GM19438 (cell line): Measurements from ENCODE around the gene NFIB.

Experiments used
- ATAC-seq: cut with Tn5 transposase; IDR thresholded peaks from one replicate; pipeline ENCODE4 v1.9.1; 2021; ENCODE audit warnings: low read depth; ENCODE audit not compliant: unreplicated experiment

The NFIB gene

GRCh38 chr9:14221119-14221518, 92.8 kb downstream of the NFIB start:
- no peak for ATAC-seq

DNA sequence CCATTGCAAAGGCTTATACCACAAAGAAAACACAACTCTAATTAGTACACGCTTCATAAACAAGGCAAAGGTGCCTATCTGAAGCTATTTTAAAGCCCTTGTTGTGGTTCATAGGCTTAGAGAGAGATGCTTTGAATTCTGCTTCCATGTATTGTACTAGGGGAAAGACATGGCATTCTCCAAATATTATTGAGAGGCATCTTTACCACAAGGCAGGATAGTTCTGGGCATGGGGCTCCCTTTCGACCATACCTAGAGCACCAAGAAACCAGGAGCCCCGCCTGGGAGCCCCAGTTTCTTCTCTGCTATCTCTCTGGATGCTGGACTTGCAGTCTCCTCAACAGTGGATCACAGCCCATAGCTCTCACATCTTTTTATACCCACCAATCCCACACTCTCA, 93.7 kb downstream of the NFIB start:
- no peak for ATAC-seq

GRCh38 chr9:14219850-14220249, 94.1 kb downstream of the NFIB start:
- ATAC-seq: no peak

DNA sequence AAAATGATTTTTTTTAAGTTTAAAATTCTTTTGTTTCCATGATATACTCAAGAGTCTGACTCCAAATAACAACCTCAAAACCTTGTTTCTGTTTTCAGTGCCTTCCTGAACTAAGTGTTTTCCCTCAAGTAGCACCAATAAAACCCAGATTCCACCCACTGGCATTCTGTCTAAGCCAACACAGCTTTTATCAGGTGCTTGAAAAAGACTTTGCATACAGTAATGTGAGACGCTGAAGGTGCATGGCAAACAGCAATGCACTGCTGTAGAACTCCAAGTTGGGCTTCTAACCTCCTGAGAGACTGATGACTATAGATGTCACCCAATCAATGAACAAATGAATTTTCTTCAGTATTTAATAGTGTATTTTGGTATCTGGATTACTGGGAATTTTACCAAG, 95.7 kb downstream of the NFIB start:
- ATAC-seq: no peak

DNA sequence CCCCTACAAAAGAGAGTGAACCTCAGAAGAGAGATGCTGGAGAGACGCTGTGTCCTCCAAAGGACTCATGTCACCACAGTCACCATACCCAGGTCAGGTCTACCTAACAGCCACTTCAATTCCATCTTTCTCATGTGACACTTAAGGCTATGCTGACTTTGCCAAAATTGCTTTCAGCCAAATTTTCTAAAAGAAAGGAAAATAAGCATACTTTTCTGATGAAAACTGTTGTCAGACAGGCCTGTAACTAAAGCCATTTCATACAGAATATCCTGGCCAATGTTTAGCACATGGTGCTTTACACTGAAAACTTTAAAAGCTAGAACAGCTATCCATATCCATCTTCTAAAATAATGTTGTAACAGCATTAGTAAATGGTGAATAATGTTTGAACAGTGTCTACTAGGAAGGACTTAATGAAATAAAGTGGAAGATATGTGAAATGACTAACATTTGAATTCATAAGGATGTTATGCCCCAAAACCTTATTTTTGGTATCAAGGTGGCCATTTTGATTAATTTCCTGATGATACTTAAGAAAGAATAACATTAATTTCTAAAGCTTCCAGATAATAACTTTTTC, 97.2 kb downstream of the NFIB start:
- no peak for ATAC-seq

DNA sequence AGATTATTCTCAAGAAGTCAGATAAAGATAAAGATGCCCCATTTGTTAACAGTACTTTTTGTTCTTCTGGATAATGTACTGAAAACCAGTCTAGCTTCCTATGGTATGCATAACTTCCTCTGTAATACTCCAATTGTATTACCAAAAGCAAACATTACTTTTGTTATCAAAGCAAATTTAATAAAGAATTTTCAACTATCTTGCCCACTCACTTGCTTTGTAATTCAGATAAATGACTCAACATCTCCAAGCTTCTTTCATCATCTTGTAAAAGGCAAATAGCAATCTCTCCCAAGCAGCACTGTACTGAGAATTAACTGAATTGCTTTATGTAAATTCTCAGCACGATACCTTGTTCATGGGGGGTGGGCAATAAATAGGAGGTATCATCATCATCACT, 98.3 kb downstream of the NFIB start:
- no peak for ATAC-seq

GRCh38 chr9:14214693-14215092, 99.2 kb downstream of the NFIB start:
- ATAC-seq: no peak

- ATAC-seq: no peak
Observed at GRCh38 chr9:14214065-14214684, 99.8 kb downstream of the NFIB start.

DNA sequence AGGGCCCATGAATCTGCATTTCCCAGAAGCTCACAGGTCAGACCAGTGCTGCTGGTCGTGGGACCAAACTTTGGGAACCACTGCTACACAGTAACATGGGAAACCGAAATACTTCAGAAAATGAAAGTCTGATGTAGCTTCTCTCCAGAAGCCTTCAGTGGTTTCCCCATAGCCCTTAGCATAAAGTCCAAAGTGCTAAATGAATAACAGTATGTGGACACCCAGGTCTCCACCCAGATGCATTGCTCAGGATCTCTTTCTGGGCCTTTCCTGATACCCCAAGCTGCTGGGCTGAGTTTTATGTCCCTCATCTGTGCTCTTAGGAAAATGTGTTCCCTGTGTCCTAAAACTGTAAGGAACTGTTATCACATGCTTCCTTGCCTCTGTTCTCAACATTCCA, 100.4 kb downstream of the NFIB start:
- no peak for ATAC-seq

- ATAC-seq: no peak
Observed at GRCh38 chr9:14212697-14213420, 101.1 kb downstream of the NFIB start.

- ATAC-seq: no peak
Observed at GRCh38 chr9:14212077-14212476, 101.9 kb downstream of the NFIB start.

DNA sequence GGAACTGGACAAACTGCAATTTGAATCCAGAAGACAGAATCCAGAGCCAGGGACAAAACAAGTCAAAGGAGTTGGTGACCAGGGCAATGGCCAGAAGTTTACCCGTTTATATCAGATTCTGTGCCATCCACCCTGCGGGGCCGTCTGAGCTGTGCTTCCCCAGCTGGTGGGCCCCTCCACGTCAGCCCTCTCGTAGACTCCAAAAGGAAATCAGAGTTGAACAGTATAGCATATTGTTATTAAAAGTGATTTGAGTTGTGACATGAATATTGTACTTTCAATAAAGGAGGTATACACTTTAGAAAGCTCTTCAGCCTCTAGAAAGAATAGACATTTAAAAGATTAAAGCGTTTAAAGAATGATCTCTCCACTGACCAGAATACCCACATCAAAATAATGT, 102.4 kb downstream of the NFIB start:
- ATAC-seq: no peak

GRCh38 chr9:14210428-14210827, 103.5 kb downstream of the NFIB start:
- ATAC-seq: no peak

DNA sequence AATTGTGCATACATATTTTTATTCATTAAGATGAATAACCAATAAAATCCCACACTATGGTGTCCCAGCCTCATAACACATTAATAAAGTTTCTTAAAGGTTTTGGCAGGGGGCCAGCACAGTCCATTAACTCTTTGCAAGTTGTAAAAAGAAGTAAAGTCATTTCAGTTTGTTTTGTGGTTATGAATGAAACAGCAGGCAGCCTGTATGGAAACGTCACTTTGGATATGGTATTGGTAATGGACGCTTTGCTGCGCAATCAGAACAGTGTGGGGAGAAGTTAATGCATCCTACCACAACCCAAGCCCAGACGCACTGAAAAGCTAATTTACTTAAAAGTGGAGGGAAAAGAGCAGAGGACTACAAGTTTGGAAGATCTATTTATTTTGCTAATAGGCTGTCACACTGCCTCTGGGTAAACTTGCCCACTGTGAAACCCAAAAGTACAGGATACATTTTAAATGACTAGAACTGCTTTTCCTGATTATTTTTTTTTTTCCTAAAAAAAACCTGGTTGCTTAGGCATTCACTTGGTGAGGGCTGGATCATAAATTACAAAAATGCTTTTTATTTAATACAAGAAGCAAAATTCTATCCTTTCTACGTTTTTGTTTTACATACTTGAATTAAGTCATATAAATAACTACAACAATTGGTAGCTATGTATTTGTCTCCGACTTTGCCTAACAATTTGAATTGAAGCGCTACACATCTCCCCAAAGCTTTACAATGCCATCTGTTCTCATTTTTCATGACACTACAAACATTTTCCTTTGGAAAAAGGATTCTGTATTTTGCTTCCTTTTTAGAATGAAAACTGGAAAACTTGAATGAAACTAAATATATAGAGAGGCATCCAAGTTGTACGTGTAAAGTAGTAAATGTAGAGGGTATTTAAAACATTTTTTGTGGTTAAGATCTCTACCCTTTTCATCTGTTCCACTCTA, 104.3 kb downstream of the NFIB start:
- no peak for ATAC-seq

DNA sequence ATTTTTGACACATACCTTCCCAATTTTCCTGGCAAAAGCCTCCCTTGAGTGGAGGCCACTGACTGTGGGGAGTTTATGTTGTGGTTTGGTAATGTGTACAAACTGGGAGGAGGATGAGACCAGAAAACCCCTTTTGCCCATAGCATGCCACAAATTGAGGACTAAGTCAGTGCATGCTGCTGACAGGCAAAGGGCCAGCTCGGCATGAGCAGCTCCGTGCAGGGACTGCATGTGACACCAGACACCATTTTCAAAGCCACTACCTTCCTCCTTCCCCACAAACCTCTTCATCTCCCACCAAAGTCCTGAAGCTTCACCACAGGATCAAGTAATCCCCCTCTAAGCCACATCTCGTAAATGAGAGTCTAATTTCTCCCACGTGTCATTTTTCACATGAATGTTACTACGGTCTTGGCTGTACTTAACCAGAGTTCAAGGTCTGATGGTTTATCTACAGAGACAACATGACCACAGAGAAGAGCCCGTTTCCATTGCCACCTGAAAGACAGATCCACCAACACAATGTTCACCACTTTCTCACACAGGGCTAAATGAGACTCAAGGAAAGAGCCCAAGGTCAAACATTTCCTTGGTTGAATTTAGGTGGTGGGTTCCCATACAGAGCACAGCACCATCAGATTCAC, 106.5 kb downstream of the NFIB start:
- no peak for ATAC-seq

GRCh38 chr9:14205463-14205862, 108.5 kb downstream of the NFIB start:
- no peak for ATAC-seq

GRCh38 chr9:14203356-14204056, 110.4 kb downstream of the NFIB start:
- ATAC-seq: no peak

DNA sequence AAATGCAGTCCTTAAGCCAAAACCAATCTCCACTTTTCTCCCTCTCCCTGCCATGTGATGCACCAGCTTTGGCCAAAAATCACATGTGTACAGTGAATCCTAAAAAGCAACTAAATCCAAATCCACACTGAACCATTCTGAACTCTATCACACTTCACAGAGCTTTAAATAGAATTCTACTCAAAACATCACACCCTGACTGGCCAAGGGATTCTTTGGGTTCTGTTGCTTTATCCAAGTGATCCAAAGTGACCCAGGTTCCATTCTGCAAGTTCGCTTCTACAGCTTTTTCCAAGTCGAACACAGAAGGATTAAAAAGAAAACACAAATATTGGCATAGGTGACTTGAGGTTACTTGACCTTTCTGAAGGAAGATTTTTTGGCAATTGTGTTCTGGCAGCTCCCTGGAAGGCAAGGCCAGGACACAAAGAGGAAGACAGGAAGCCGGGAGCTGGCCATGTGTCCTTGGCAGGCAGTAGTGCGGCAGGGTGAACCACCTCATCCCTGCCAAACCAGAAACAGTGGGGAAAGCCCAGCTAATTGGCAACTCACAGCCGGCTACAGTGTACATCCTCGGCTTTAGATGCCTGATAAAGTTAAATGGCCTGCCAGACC, 115.0 kb downstream of the NFIB start:
- no peak for ATAC-seq

GRCh38 chr9:14198047-14198840, 115.7 kb downstream of the NFIB start:
- no peak for ATAC-seq
